DMS53 (cell line): ENCODE measurements around the gene TFCP2L1.
"Not testable (repeated sequence)": the region's sequence is repeated elsewhere in the genome, so short reads cannot be mapped to it uniquely, and the experiment has no call there.

Experiments
- DNase-seq: peaks from one replicate; lab custom pipeline; 2025; lab: John Stamatoyannopoulos, UW

TFCP2L1 gene

GRCh38 chr2:121284463-121285449 lies at the start of gene TFCP2L1:
Gene TFCP2L1 (minus strand): TSS chr2:121285202. CDS start chr2:121285109, 93 bp downstream.
- DNase-seq, result peak; percentile 94

- DNase-seq, result no peak
Measured at GRCh38 chr2:121333834-121334558, 49.0 kb upstream of the TFCP2L1 start.

GRCh38 chr2:121333231-121333630 lies 48.2 kb upstream of the TFCP2L1 start:
- DNase-seq, result no peak

- not testable (repeated sequence) for DNase-seq
Measured at GRCh38 chr2:121331324-121331723, 46.3 kb upstream of the TFCP2L1 start.

GRCh38 chr2:121330921-121331320 lies 45.9 kb upstream of the TFCP2L1 start:
- no peak for DNase-seq

GRCh38 chr2:121329786-121330185 lies 44.8 kb upstream of the TFCP2L1 start:
- no peak for DNase-seq

- no peak for DNase-seq
Measured at GRCh38 chr2:121326628-121327027, 41.6 kb upstream of the TFCP2L1 start.

- DNase-seq, result no peak
Measured at GRCh38 chr2:121324601-121325000, 39.6 kb upstream of the TFCP2L1 start.

GRCh38 chr2:121321476-121321875 lies 36.5 kb upstream of the TFCP2L1 start:
- DNase-seq, result no peak

GRCh38 chr2:121319941-121320340 lies 34.9 kb upstream of the TFCP2L1 start:
- DNase-seq, result no peak

- no peak for DNase-seq
Measured at GRCh38 chr2:121316986-121317385, 32.0 kb upstream of the TFCP2L1 start.

- DNase-seq, result not testable (repeated sequence)
Measured at GRCh38 chr2:121313701-121314100, 28.7 kb upstream of the TFCP2L1 start.

GRCh38 chr2:121309801-121310200 lies 24.8 kb upstream of the TFCP2L1 start:
- peak; percentile 90 for DNase-seq

GRCh38 chr2:121309323-121309722 lies 24.3 kb upstream of the TFCP2L1 start:
- DNase-seq, result no peak

GRCh38 chr2:121307048-121307447 lies 22.0 kb upstream of the TFCP2L1 start:
- DNase-seq, result no peak

- no peak for DNase-seq
Measured at GRCh38 chr2:121304941-121305340, 19.9 kb upstream of the TFCP2L1 start.

GRCh38 chr2:121303531-121304263 lies 18.7 kb upstream of the TFCP2L1 start:
- DNase-seq, result no peak

- DNase-seq, result not testable (repeated sequence)
Measured at GRCh38 chr2:121301190-121301589, 16.2 kb upstream of the TFCP2L1 start.

- no peak for DNase-seq
Measured at GRCh38 chr2:121298476-121298875, 13.5 kb upstream of the TFCP2L1 start.

GRCh38 chr2:121297866-121298265 lies 12.9 kb upstream of the TFCP2L1 start:
- DNase-seq, result not testable (repeated sequence)

- peak; percentile 85 for DNase-seq
Measured at GRCh38 chr2:121297217-121297830, 12.3 kb upstream of the TFCP2L1 start.
